B cell (primary cell): Measurements from ENCODE around the gene PLEKHH2. TPM values are rescaled to one million over a fixed set of nuclear protein-coding genes. Genes with fewer than 3 reads are reported as not detected.
A peak's percentile ranks its signal among the peaks of the same experiment; 100 is the strongest.
"Not testable (repeated sequence)": the region's sequence is repeated elsewhere in the genome, so short reads cannot be mapped to it uniquely, and the experiment has no call there.

Experiments used
- ATAC-seq: fragments of 200-7000 bp; cut with Tn5 transposase; one replicate; pipeline ENCODE4 v1.10.0; 2021; ENCODE audit warnings: low read depth, mild to moderate bottlenecking, moderate number of reproducible peaks, moderate library complexity
- CTCF ChIA-PET: fragments of 350-600 bp; sonication (Branson Sonifier 250); formaldehyde crosslinking; loops from one replicate; lab custom pipeline; 2021; ENCODE audit warnings: antibody characterized with exemption, inconsistent platforms; lab: Charles Lee
- POLR2A ChIA-PET: fragments of 350-600 bp; sonication (Branson Sonifier 250); formaldehyde crosslinking; loops from one replicate; lab custom pipeline; 2021; ENCODE audit warnings: antibody characterized with exemption; lab: Charles Lee
- DNase-seq: peaks from one replicate; pipeline ENCODE4 v3.0.0; 2013
- H2AFZ ChIP-seq: 2 replicates; pipeline ENCODE4 v1.6.1; 2012; ENCODE audit warnings: mild to moderate bottlenecking, low read depth, low read length; ENCODE audit not compliant: insufficient read depth, poor library complexity, severe bottlenecking
- H3K27ac ChIP-seq, 2 donors: 1 replicate in 1 of 2; 2 replicates in 1 of 2; pipeline ENCODE4 v1.5.1; 2012 to 2013; ENCODE audit warnings: low read length in 2 of 2, mild to moderate bottlenecking in 2 of 2, moderate library complexity in 1 of 2
- H3K27me3 ChIP-seq, 4 experiments: fragments of 200-600 bp in 1 of 4; sonication (generic) in 1 of 4; replicated peaks in 1 of 4; 1 replicate in 2 of 4; 2 replicates in 2 of 4; pipeline versions ENCODE4 v1.6.1 to v1.7.0; 2013 to 2016; ENCODE audit warnings: low read length in 3 of 4, mild to moderate bottlenecking in 2 of 4, mixed read lengths in 1 of 4, moderate library complexity in 1 of 4; ENCODE audit not compliant: insufficient read depth in 4 of 4, control insufficient read depth in 3 of 4; ENCODE audit errors: control extremely low read depth in 1 of 4
- H3K36me3 ChIP-seq, 2 experiments: replicated peaks in 1 of 2; 1 replicate in 1 of 2; 2 replicates in 1 of 2; pipeline versions ENCODE4 v1.6.1 to v1.7.1; 2013; ENCODE audit warnings: low read length in 1 of 2; ENCODE audit not compliant: insufficient read depth in 2 of 2, control insufficient read depth in 1 of 2; ENCODE audit errors: control extremely low read depth in 1 of 2, extremely low read depth in 1 of 2
- H3K4me1 ChIP-seq, 2 donors: fragments of 200-600 bp in 1 of 2; sonication (generic) in 1 of 2; 1 replicate in 1 of 2; 2 replicates in 1 of 2; pipeline versions ENCODE4 v1.5.1 to v1.6.1; 2013 to 2017; ENCODE audit warnings: low read length in 2 of 2; ENCODE audit not compliant: control insufficient read depth in 2 of 2, insufficient read depth in 2 of 2
- H3K4me2 ChIP-seq: replicated peaks from 2 replicates; pipeline ENCODE3; 2012; ENCODE audit warnings: mild to moderate bottlenecking, low read depth, low read length; ENCODE audit not compliant: poor library complexity, severe bottlenecking
- H3K4me3 ChIP-seq, 5 experiments: fragments of 200-600 bp in 1 of 5; sonication (generic) in 1 of 5; 1 replicate in 3 of 5; 2 replicates in 2 of 5; pipeline versions ENCODE4 v1.5.1 to v1.7.0; 2011 to 2016; ENCODE audit warnings: low read length in 4 of 5, mild to moderate bottlenecking in 4 of 5, low read depth in 2 of 5, control low read depth in 1 of 5, moderate library complexity in 1 of 5; ENCODE audit not compliant: insufficient read depth in 1 of 5; ENCODE audit errors: control extremely low read depth in 1 of 5, extremely low read depth in 1 of 5
- H3K79me2 ChIP-seq: fragments of 200-600 bp; sonication (generic); one replicate; pipeline ENCODE4 v1.6.0; 2016; ENCODE audit warnings: low read length; ENCODE audit not compliant: control insufficient read depth, insufficient read depth
- H3K9ac ChIP-seq: fragments of 200-600 bp; sonication (generic); 2 replicates; pipeline ENCODE4 v1.6.1; 2017; ENCODE audit warnings: mild to moderate bottlenecking, low read length, moderate library complexity
- H3K9me3 ChIP-seq, 3 donors: one replicate each; pipeline versions ENCODE4 v1.6.1 to v1.7.1; 2013; ENCODE audit warnings: low read length in 2 of 3; ENCODE audit not compliant: control insufficient read depth in 2 of 3, insufficient read depth in 1 of 3; ENCODE audit errors: control extremely low read depth in 1 of 3
- H4K20me1 ChIP-seq: 2 replicates; pipeline ENCODE4 v1.6.0; 2012; ENCODE audit warnings: mild to moderate bottlenecking, low read length; ENCODE audit not compliant: insufficient read depth, control insufficient read depth, poor library complexity, severe bottlenecking
- H3K27ac Mint-ChIP-seq: one replicate; pipeline ENCODE4 v1.8.0; 2021; ENCODE audit warnings: mixed read lengths
- H3K27me3 Mint-ChIP-seq: one replicate; pipeline ENCODE4 v1.8.0; 2021; ENCODE audit warnings: mixed read lengths
- H3K4me1 Mint-ChIP-seq: one replicate; pipeline ENCODE4 v1.8.0; 2021; ENCODE audit warnings: mixed read lengths
- H3K4me3 Mint-ChIP-seq: one replicate; pipeline ENCODE4 v1.8.0; 2021; ENCODE audit warnings: mixed read lengths
- H3K9me3 Mint-ChIP-seq: one replicate; pipeline ENCODE4 v1.8.0; 2022; ENCODE audit warnings: mixed read lengths; ENCODE audit not compliant: insufficient read depth
- EZH2 ChIP-seq: IDR thresholded peaks from 2 replicates; pipeline ENCODE4 v1.6.1; 2012; ENCODE audit warnings: borderline replicate concordance, low read depth, mild to moderate bottlenecking, moderate library complexity, low read length; ENCODE audit not compliant: insufficient read depth, poor library complexity, severe bottlenecking
- WGBS: methylation state at CpG from one replicate; pipeline ENCODE4 v1.1.5; 2013; ENCODE audit warnings: missing lambda C conversion rate; ENCODE audit not compliant: insufficient coverage; 5-methylcytosine and 5-hydroxymethylcytosine counted together
- intact Hi-C: fragments of 100-400 bp; cut with micrococcal nuclease; formaldehyde crosslinking; loops from one replicate; pipeline ENCODE4 v1.10.0; 2022
- polyA plus RNA-seq: library from polyadenylated mRNA; depleted of rRNA; stranded (reverse); fragments of >200 nt; gene quantifications from 2 replicates; pipeline ENCODE4 v1.2.3, GENCODE V29; 2012
- total RNA-seq, 2 donors: library from RNA; stranded (reverse); fragments of 120-200 nt in 1 of 2; gene quantifications; 1 replicate in 1 of 2; 2 replicates in 1 of 2; pipeline versions ENCODE4 v1.2.3 to v1.2.4, GENCODE V29; 2013 to 2022
- TF ChIP-seq, protein P1 (sequence below): fragments of 200-600 bp; IDR thresholded peaks from one replicate; pipeline ENCODE4 v1.8.0; 2022; ENCODE audit warnings: antibody characterized with exemption, mild to moderate bottlenecking

The PLEKHH2 gene
- total and polyA plus RNA-seq, 2 donors (not counting 1 experiment from before 2014, with no cell fraction given) = 0.17 to 0.19 TPM

- H3K4me3 ChIP-seq = no peak overlapping the region
- WGBS = 71% methylated on average over 1 of the region's 5 CpGs
- H3K27ac ChIP-seq = no peak overlapping the region
- Mint-ChIP-seq H3K9me3 (no peaks in the 10 kb centered on the region), H3K4me1 (no peaks in the 10 kb centered on the region), H3K27me3 (peaks cover 21% of the 10 kb centered on the region), H3K27ac (no peak overlapping the region), H3K4me3 (no peak overlapping the region)
- no peaks in the 10 kb centered on the region for H3K79me2 ChIP-seq
- H3K27me3 ChIP-seq = peaks cover 0 to 7% (median 0%) of the 10 kb centered on the region in 4 experiments
- POLR2A ChIA-PET = no interaction called here
- no peaks in the 10 kb centered on the region for H4K20me1 ChIP-seq
- TF ChIP-seq EZH2 = no peak
- TF ChIP-seq, protein P1, sequence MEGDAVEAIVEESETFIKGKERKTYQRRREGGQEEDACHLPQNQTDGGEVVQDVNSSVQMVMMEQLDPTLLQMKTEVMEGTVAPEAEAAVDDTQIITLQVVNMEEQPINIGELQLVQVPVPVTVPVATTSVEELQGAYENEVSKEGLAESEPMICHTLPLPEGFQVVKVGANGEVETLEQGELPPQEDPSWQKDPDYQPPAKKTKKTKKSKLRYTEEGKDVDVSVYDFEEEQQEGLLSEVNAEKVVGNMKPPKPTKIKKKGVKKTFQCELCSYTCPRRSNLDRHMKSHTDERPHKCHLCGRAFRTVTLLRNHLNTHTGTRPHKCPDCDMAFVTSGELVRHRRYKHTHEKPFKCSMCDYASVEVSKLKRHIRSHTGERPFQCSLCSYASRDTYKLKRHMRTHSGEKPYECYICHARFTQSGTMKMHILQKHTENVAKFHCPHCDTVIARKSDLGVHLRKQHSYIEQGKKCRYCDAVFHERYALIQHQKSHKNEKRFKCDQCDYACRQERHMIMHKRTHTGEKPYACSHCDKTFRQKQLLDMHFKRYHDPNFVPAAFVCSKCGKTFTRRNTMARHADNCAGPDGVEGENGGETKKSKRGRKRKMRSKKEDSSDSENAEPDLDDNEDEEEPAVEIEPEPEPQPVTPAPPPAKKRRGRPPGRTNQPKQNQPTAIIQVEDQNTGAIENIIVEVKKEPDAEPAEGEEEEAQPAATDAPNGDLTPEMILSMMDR = no peak
- no peaks in the 10 kb centered on the region for H3K4me1 ChIP-seq
- H3K9me3 ChIP-seq = no peaks in the 10 kb centered on the region
- no peaks in the 10 kb centered on the region for H3K36me3 ChIP-seq
- no peak for ATAC-seq
- H2AFZ ChIP-seq = no peak overlapping the region
- intact Hi-C loops = no loop called here
- CTCF ChIA-PET = no interaction called here
- no peak overlapping the region for H3K9ac ChIP-seq
- no peak for DNase-seq
- no peak overlapping the region for H3K4me2 ChIP-seq
These were observed 55.5 kb downstream of the PLEKHH2 start for GRCh38 chr2:43692428-43692994.

DNA sequence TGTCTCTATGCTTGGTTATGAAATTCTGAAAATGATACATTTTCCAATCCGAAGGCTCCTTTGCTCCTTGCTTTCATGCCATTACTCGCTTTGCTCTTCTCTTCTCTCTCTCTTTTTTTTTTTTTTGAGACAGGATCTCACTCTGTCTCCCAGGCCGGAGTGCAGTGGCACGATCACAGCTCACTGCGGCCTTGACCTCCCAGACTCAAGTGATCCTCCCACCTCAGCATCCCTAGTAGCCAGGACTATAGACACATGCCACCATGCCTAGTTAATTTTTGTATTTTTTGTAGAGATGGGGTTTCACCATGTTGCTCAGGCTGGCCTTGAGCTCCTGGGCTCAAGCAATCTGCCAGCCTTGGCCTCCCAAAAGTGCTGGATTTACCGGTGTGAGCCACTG, 61.1 kb downstream of the PLEKHH2 start:
- ATAC-seq, H3K27ac Mint-ChIP-seq, H3K4me1 ChIP-seq, H3K4me2 ChIP-seq, H3K27me3 ChIP-seq, H3K9me3 ChIP-seq, H4K20me1 ChIP-seq, DNase-seq, H3K9ac ChIP-seq, H3K27ac ChIP-seq, CTCF ChIA-PET, H3K36me3 ChIP-seq, intact Hi-C loops, H3K4me3 ChIP-seq, H3K9me3 Mint-ChIP-seq, H3K4me3 Mint-ChIP-seq, H3K79me2 ChIP-seq, H3K27me3 Mint-ChIP-seq: not testable (repeated sequence)
- POLR2A ChIA-PET = interaction anchor here (0.6 kb wide), 1 partner anchor 1117 kb away, joined by 6 read pairs; no protein-coding TSS in a partner anchor
- WGBS = 0% methylated on average over 1 of the region's 6 CpGs
- H2AFZ ChIP-seq = peak overlapping the region; percentile 23
- H3K4me1 Mint-ChIP-seq = peaks cover 12% of the 10 kb centered on the region
